CD4-positive, alpha-beta T cell (primary cell): ENCODE data around the gene PEAK3. TPM values are rescaled to one million over a fixed set of nuclear protein-coding genes. Genes with fewer than 3 reads are reported as not detected.
A peak's percentile ranks its signal among the peaks of the same experiment; 100 is the strongest.

Experiments
- ATAC-seq: fragments of 200-7000 bp; cut with Tn5 transposase; one replicate; pipeline ENCODE4 v1.10.0; 2022; ENCODE audit warnings: mild to moderate bottlenecking; ENCODE audit not compliant: poor library complexity
- CTCF ChIA-PET: fragments of 350-600 bp; sonication (Branson Sonifier 250); formaldehyde crosslinking; loops from one replicate; lab custom pipeline; 2021; ENCODE audit warnings: antibody characterized with exemption, inconsistent platforms; lab: Charles Lee
- POLR2A ChIA-PET: fragments of 350-600 bp; sonication (Branson Sonifier 250); formaldehyde crosslinking; loops from one replicate; lab custom pipeline; 2021; ENCODE audit warnings: antibody characterized with exemption, inconsistent platforms; lab: Charles Lee
- DNase-seq, 14 experiments: peaks; one replicate each; pipeline ENCODE4 v3.0.0-alpha.2; 2013 to 2020; ENCODE audit warnings: mixed read lengths in 2 of 14
- H3K27ac ChIP-seq, 2 donors: one replicate each; pipeline versions ENCODE4 v1.5.1 to v1.7.0; 2013; ENCODE audit warnings: low read length in 2 of 2, low read depth in 1 of 2, mild to moderate bottlenecking in 1 of 2
- H3K27me3 ChIP-seq, 2 experiments: 1 replicate in 1 of 2; 2 replicates in 1 of 2; pipeline versions ENCODE4 v1.6.1 to v1.7.0; 2013; ENCODE audit warnings: low read length in 2 of 2, control low read depth in 1 of 2, mild to moderate bottlenecking in 1 of 2, moderate library complexity in 1 of 2; ENCODE audit not compliant: insufficient read depth in 2 of 2, control insufficient read depth in 1 of 2
- H3K36me3 ChIP-seq: one replicate; pipeline ENCODE4 v1.6.1; 2013; ENCODE audit warnings: low read length, control low read depth; ENCODE audit not compliant: insufficient read depth
- H3K4me1 ChIP-seq: one replicate; pipeline ENCODE4 v1.6.1; 2013; ENCODE audit warnings: low read length, control low read depth; ENCODE audit not compliant: insufficient read depth
- H3K4me3 ChIP-seq: one replicate; pipeline ENCODE4 v1.5.1; 2013; ENCODE audit warnings: mild to moderate bottlenecking, low read length, moderate library complexity
- H3K9me3 ChIP-seq, 2 experiments: 1 replicate in 1 of 2; 2 replicates in 1 of 2; pipeline versions ENCODE4 v1.6.1 to v1.7.0; 2013; ENCODE audit warnings: low read length in 2 of 2, mild to moderate bottlenecking in 2 of 2, control low read depth in 1 of 2, moderate library complexity in 1 of 2; ENCODE audit not compliant: control insufficient read depth in 1 of 2, insufficient read depth in 1 of 2
- H3K27ac Mint-ChIP-seq: one replicate; pipeline ENCODE4 v1.8.0; 2020; ENCODE audit warnings: mixed read lengths
- H3K27me3 Mint-ChIP-seq: one replicate; pipeline ENCODE4 v1.8.0; 2021; ENCODE audit warnings: mixed read lengths
- H3K36me3 Mint-ChIP-seq: one replicate; pipeline ENCODE4 v1.8.0; 2021; ENCODE audit warnings: low read depth, mixed read lengths
- H3K4me1 Mint-ChIP-seq: one replicate; pipeline ENCODE4 v1.8.0; 2021; ENCODE audit warnings: low read depth, mixed read lengths
- H3K4me3 Mint-ChIP-seq: one replicate; pipeline ENCODE4 v1.8.0; 2020; ENCODE audit warnings: mild to moderate bottlenecking, mixed read lengths
- H3K9me3 Mint-ChIP-seq: one replicate; pipeline ENCODE4 v1.8.0; 2020; ENCODE audit warnings: mixed read lengths
- CTCF ChIP-seq: fragments of 200-600 bp; IDR thresholded peaks from one replicate; pipeline ENCODE4 v1.8.0; 2022; ENCODE audit warnings: antibody characterized with exemption, mild to moderate bottlenecking
- intact Hi-C, 2 experiments: fragments of 100-400 bp; cut with DNase I in 1 of 2; cut with micrococcal nuclease in 1 of 2; formaldehyde crosslinking; loops; one replicate each; pipeline versions ENCODE4 v1.15.1 to v1.9.0; 2023 to 2025; cut with DNase I, micrococcal nuclease
- total RNA-seq, 174 experiments: library from RNA in 2 of 174; stranded (reverse) in 2 of 174; gene quantifications; one replicate each; pipeline ENCODE4 v1.2.3 and lab custom pipeline; 2021 to 2026

Gene PEAK3
- total RNA-seq, 2 experiments from 2014 or later = not detected

- Histone ChIP-seq H3K27me3 (peaks cover 15 to 19% of the 10 kb centered on the region in 2 experiments), H3K27ac (no peak overlapping the region), H3K9me3 (peaks cover 0 to 6% of the 10 kb centered on the region in 2 experiments), H3K36me3 (no peaks in the 10 kb centered on the region), H3K4me3 (no peak overlapping the region), H3K4me1 (peaks cover 18% of the 10 kb centered on the region)
- Mint-ChIP-seq H3K36me3 (no peaks in the 10 kb centered on the region), H3K4me3 (no peak overlapping the region), H3K27ac (no peak overlapping the region), H3K27me3 (peaks cover 27% of the 10 kb centered on the region), H3K4me1 (peaks cover 7% of the 10 kb centered on the region), H3K9me3 (no peaks in the 10 kb centered on the region)
- intact Hi-C loops = no loop called here
- no peak for TF ChIP-seq CTCF
- POLR2A ChIA-PET = no interaction called here
- ATAC-seq = no peak
- DNase-seq = peak in 1 of 14 experiments; percentile 16
- CTCF ChIA-PET = interaction anchor here (0.7 kb wide), 1 partner anchor 147 kb away, joined by 3 read pairs; no protein-coding TSS in a partner anchor
Measured at GRCh38 chr19:2300533-2300932, 18.6 kb upstream of the PEAK3 start.

- no peak overlapping the region for H3K27ac ChIP-seq
- DNase-seq (no peak), ATAC-seq (no peak)
- intact Hi-C loops = no loop called here
- no peak overlapping the region for H3K4me3 ChIP-seq
- H3K27ac Mint-ChIP-seq = no peak overlapping the region
- H3K9me3 ChIP-seq = no peaks in the 10 kb centered on the region
- H3K36me3 ChIP-seq = peaks cover 10% of the 10 kb centered on the region
- CTCF ChIA-PET = no interaction called here
- H3K36me3 Mint-ChIP-seq = peaks cover 20% of the 10 kb centered on the region
- H3K4me3 Mint-ChIP-seq = no peak overlapping the region
- no peaks in the 10 kb centered on the region for H3K27me3 Mint-ChIP-seq
- H3K4me1 Mint-ChIP-seq = peaks cover 6% of the 10 kb centered on the region
- peaks cover 12% of the 10 kb centered on the region for H3K4me1 ChIP-seq
- no peaks in the 10 kb centered on the region for H3K27me3 ChIP-seq
- POLR2A ChIA-PET = interaction anchor here (0.8 kb wide), 1 partner anchor 26 kb away, joined by 3 read pairs; no protein-coding TSS in a partner anchor
- H3K9me3 Mint-ChIP-seq = no peaks in the 10 kb centered on the region
- TF ChIP-seq CTCF = no peak
Measured at GRCh38 chr19:2296141-2296540, 14.2 kb upstream of the PEAK3 start.

DNA sequence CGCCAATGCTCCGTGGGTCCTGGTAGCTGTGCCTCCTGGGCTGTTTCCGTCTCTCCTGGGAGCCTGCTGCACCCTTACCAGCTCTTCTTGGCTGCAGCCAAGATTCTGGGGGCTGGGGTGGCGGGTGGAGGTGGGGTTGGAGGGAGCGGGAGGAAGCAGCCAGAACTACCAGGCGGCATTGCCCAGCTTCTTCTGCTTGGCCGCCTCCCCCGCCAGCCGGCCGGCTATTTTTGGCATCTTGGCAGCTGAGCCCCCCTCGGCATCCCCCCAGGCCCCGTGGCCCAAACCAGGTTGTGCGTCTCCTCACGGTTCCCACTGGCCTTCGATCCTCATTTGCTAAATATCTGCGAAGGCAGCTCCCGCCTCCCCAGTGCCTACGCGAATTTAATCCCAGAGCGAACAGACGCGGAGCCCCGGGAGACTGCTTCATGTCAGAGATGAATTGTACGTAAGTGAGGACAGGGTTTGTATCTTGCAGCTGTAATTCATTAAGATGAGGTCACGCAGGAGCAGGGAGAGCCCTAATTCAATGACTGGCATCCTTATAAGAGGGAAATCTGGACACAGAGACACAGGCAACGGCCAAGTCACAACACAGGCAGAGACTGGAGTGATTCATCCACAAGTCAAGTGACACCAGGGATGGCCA is 12.8 kb upstream of the PEAK3 start:
- ChIA-PET POLR2A (interaction anchor here (0.8 to 1.1 kb wide), 3 partner anchors 9 to 37 kb away, joined by 3 to 5 read pairs (median 3); no protein-coding TSS in a partner anchor), CTCF (no interaction called here)
- Histone ChIP-seq H3K27ac (no peak overlapping the region), H3K4me1 (peaks cover 20% of the 10 kb centered on the region), H3K4me3 (no peak overlapping the region), H3K27me3 (no peaks in the 10 kb centered on the region), H3K9me3 (no peaks in the 10 kb centered on the region), H3K36me3 (peaks cover 10% of the 10 kb centered on the region)
- Mint-ChIP-seq H3K4me3 (peak overlapping the region; percentile 38), H3K9me3 (no peaks in the 10 kb centered on the region), H3K27ac (peak overlapping the region; percentile 59), H3K36me3 (peaks cover 22% of the 10 kb centered on the region), H3K4me1 (peaks cover 9% of the 10 kb centered on the region), H3K27me3 (no peaks in the 10 kb centered on the region)
- ATAC-seq = no peak
- no peak for TF ChIP-seq CTCF
- peak in 1 of 14 experiments; percentile 23 for DNase-seq
- intact Hi-C loops = loop anchor here in 1 of 2 experiments (5.0 kb wide), 1 partner anchor 32 kb away; the partner anchor contains the start of genes LSM7 and SPPL2B
